ENCODE data around the gene GPR137B. TPM values are rescaled to one million over a fixed set of nuclear protein-coding genes. Genes with fewer than 3 reads are reported as not detected.

The GPR137B gene
- total RNA-seq, 4 donors from 2014 or later = 0.75 to 5.5 (median 5.4) TPM

GRCh38 chr1:236228411-236228810 is 86.1 kb downstream of the GPR137B start:
- DNase-seq (no peak), ATAC-seq (no peak)
- Histone ChIP-seq H3K27ac (no peak overlapping the region), H3K27me3 (no peaks in the 10 kb centered on the region), H3K4me3 (no peak overlapping the region), H3K9me3 (no peaks in the 10 kb centered on the region), H3K4me1 (no peaks in the 10 kb centered on the region), H3K36me3 (peaks cover 0 to 29% of the 10 kb centered on the region in 2 donors)
- TF ChIP-seq, protein P1, sequence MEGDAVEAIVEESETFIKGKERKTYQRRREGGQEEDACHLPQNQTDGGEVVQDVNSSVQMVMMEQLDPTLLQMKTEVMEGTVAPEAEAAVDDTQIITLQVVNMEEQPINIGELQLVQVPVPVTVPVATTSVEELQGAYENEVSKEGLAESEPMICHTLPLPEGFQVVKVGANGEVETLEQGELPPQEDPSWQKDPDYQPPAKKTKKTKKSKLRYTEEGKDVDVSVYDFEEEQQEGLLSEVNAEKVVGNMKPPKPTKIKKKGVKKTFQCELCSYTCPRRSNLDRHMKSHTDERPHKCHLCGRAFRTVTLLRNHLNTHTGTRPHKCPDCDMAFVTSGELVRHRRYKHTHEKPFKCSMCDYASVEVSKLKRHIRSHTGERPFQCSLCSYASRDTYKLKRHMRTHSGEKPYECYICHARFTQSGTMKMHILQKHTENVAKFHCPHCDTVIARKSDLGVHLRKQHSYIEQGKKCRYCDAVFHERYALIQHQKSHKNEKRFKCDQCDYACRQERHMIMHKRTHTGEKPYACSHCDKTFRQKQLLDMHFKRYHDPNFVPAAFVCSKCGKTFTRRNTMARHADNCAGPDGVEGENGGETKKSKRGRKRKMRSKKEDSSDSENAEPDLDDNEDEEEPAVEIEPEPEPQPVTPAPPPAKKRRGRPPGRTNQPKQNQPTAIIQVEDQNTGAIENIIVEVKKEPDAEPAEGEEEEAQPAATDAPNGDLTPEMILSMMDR (IDR thresholded peaks at IDR 0.05 in 4 of 5, conservative IDR thresholded peaks at IDR 0.05 in 1 of 5) = no peak
- TF ChIP-seq POLR2A (IDR thresholded peaks at IDR 0.05) = no peak
- in situ Hi-C loops (cut with MboI; ENCODE audit: low sequenced_read_pairs in 4 of 4) (no loop called here), intact Hi-C loops (cut with DNase I; ENCODE audit: low total_unique reads) (no loop called here)

GRCh38 chr1:236235116-236235515 is 92.8 kb downstream of the GPR137B start:
- no peak overlapping the region for H3K4me3 ChIP-seq
- ATAC-seq = no peak

GRCh38 chr1:236239092-236239585 is 96.8 kb downstream of the GPR137B start:
- ATAC-seq = no peak

More at GRCh38 chr1:236235116-236235515, 92.8 kb downstream of the GPR137B start:
- in situ Hi-C loops (cut with MboI; ENCODE audit: low sequenced_read_pairs in 4 of 4) = no loop called here
- intact Hi-C loops (cut with DNase I; ENCODE audit: low total_unique reads) = no loop called here
- Histone ChIP-seq H3K27ac (no peak overlapping the region), H3K36me3 (peaks cover 0 to 15% of the 10 kb centered on the region in 2 donors), H3K27me3 (no peaks in the 10 kb centered on the region), H3K9me3 (no peaks in the 10 kb centered on the region), H3K4me1 (no peaks in the 10 kb centered on the region)
- no peak for DNase-seq
- no peak for TF ChIP-seq POLR2A (IDR thresholded peaks at IDR 0.05)
- TF ChIP-seq, protein P1 (IDR thresholded peaks at IDR 0.05 in 4 of 5, conservative IDR thresholded peaks at IDR 0.05 in 1 of 5) = no peak

GRCh38 chr1:236240675-236241074 is 98.3 kb downstream of the GPR137B start:
- H3K36me3 ChIP-seq = peaks cover 0 to 14% of the 10 kb centered on the region in 2 donors
- no peak for DNase-seq
- intact Hi-C loops (cut with DNase I; ENCODE audit: low total_unique reads) (no loop called here), in situ Hi-C loops (cut with MboI; ENCODE audit: low sequenced_read_pairs in 4 of 4) (no loop called here)
- no peak for ATAC-seq
- no peak for TF ChIP-seq POLR2A (IDR thresholded peaks at IDR 0.05)
- TF ChIP-seq, protein P1 (IDR thresholded peaks at IDR 0.05 in 4 of 5, conservative IDR thresholded peaks at IDR 0.05 in 1 of 5) = no peak
- H3K4me1 ChIP-seq = no peaks in the 10 kb centered on the region
- no peak overlapping the region for H3K4me3 ChIP-seq
- H3K27me3 ChIP-seq = no peaks in the 10 kb centered on the region
- no peaks in the 10 kb centered on the region for H3K9me3 ChIP-seq
- H3K27ac ChIP-seq = no peak overlapping the region

More at GRCh38 chr1:236239092-236239585, 96.8 kb downstream of the GPR137B start:
- intact Hi-C loops (cut with DNase I; ENCODE audit: low total_unique reads) (no loop called here), in situ Hi-C loops (cut with MboI; ENCODE audit: low sequenced_read_pairs in 4 of 4) (no loop called here)
- Histone ChIP-seq H3K4me1 (no peaks in the 10 kb centered on the region), H3K9me3 (no peaks in the 10 kb centered on the region), H3K36me3 (peaks cover 0 to 22% of the 10 kb centered on the region in 2 donors), H3K4me3 (no peak overlapping the region), H3K27ac (no peak overlapping the region), H3K27me3 (no peaks in the 10 kb centered on the region)
- no peak for DNase-seq
- TF ChIP-seq, protein P1 (IDR thresholded peaks at IDR 0.05 in 4 of 5, conservative IDR thresholded peaks at IDR 0.05 in 1 of 5) = no peak
- TF ChIP-seq POLR2A (IDR thresholded peaks at IDR 0.05) = no peak

- intact Hi-C loops (cut with DNase I; ENCODE audit: low total_unique reads) (no loop called here), in situ Hi-C loops (cut with MboI; ENCODE audit: low sequenced_read_pairs in 4 of 4) (no loop called here)
- no peaks in the 10 kb centered on the region for H3K27me3 ChIP-seq
- TF ChIP-seq POLR2A (IDR thresholded peaks at IDR 0.05) = no peak
- TF ChIP-seq, protein P1 (IDR thresholded peaks at IDR 0.05 in 4 of 5, conservative IDR thresholded peaks at IDR 0.05 in 1 of 5) = no peak
- no peak overlapping the region for H3K4me3 ChIP-seq
- H3K36me3 ChIP-seq = peaks cover 0 to 11% of the 10 kb centered on the region in 2 donors
- no peak for DNase-seq
- H3K27ac ChIP-seq = no peak overlapping the region
- ATAC-seq = no peak
- no peaks in the 10 kb centered on the region for H3K4me1 ChIP-seq
- no peaks in the 10 kb centered on the region for H3K9me3 ChIP-seq
Measured at GRCh38 chr1:236242568-236242967, 100.2 kb downstream of the GPR137B start.
